HG03342 (cell line): Measurements from ENCODE around the gene OR2V1.
"Not testable (repeated sequence)": the region's sequence is repeated elsewhere in the genome, so short reads cannot be mapped to it uniquely, and the experiment has no call there.

ENCODE experiments used
- ATAC-seq: cut with Tn5 transposase; IDR thresholded peaks from one replicate; pipeline ENCODE4 v1.9.1; 2021; ENCODE audit warnings: mild to moderate bottlenecking, moderate library complexity; ENCODE audit not compliant: unreplicated experiment

Gene OR2V1

GRCh38 chr5:181131514-181131913 is 545 bp upstream of the OR2V1 start:
- ATAC-seq = no peak

DNA sequence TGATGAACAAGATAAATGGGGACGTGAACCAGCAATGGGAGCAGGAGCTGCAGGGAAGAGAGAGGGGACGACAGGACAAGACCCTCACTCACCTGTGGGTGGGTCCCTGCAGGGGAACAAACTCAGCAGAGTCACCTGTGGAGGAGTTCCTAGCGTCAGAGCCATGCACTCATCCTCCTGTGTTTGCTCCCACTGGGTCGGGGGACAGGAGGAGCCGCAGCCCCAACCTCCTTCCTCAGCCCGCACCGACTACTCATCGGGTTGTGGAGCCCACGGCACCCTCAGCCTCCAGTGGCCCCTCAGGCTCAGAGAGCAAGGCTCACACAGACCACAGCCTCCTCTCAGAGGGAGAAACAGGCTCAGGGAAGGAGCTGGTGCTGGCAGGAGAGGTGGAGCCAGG is 888 bp downstream of the OR2V1 start:
- ATAC-seq = not testable (repeated sequence)

DNA sequence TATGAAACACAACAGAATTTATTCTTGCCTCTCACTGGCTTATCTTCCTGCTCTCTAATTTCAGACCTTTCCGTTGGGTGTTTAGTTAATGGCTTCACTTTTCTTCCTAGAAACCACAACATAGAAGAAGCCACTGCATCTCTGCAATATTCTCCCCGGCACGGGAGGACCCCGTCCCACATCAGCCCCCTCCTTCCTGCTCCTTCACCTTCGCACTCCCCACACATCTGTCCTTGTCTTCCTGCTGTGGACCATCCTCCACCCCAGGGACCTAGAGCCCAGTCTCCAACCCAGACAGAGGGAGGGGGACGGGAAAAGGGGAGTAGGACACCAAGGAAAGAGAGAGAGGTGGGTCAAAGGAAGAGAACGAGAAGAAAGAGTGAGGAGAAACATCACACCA is 1.4 kb downstream of the OR2V1 start:
- ATAC-seq = no peak

DNA sequence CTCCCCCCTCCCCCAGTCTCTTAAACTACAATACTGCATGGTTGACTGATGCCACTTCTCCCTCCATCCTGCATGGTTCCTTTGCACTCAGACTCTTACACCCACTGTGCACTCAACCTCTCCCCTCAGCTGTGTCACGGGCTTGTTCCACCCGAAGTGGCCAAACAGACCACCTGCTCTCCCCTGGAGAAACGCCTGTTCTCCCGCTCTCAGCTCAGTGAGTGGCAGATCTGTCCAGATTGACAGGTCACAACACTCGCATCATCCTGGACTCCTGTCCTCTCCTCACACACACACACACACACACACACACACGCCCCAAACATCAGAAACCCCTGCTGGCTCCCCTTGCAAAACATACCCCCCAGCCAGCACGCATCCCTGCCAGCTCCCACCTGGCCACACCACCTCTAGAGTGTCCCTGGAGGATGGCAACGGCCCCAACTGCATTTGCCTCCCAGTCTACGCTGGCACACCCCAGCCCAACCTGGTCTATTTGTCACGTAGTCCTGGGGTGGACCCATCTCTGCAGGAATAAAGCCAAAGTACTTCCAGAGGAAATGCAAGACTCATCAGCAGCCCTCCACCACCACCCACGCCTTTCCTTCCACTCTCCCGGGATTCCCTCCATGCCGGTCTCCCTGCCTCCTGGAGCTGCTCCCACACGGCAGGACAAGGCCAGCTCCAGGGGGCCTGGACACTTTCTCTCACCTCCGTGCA is 2.9 kb downstream of the OR2V1 start:
- no peak for ATAC-seq

DNA sequence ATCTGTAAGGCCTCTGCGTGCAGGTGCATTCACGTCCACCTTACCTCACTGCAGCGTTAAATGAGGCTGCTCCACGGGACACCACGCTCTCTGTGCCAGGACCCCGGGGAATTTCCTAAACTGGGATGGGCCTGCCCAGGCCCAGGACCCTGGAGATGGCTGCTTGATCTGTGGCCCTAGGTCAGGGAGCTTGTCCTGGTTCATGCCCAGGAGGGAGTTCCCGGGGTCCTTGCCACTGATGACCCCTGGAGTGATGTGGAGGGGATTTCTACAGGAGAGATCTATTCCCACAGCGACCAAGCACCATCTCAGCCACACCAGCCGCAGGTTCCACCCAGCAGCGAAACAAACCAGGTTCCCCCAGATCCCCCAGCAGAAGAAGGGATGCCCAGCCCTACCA is 3.5 kb downstream of the OR2V1 start:
- ATAC-seq = no peak

- no peak for ATAC-seq
Measured at GRCh38 chr5:181126841-181127240, 4.1 kb downstream of the OR2V1 start.

DNA sequence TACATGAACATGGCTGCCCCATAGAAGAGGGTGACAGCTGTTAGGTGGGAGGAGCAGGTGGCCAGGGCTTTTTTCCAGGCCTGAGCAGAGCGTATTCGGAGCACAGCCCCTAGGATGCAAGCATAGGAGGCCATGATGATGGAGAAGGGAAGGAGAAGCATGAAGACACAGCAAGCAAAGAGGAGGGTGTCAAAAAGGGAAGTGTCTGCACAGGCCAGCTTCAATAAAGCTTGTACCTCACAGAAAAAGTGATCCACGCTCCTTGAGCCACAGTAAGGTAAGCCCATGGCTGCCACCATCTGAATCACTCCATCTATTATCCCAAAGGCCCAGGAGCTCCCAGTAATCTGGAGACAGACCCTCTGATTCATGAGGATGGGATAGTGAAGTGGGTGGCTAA is 6.4 kb downstream of the OR2V1 start:
- no peak for ATAC-seq

- no peak for ATAC-seq
Measured at GRCh38 chr5:181121675-181122561, 9.1 kb downstream of the OR2V1 start.

GRCh38 chr5:181120761-181121160 is 10.2 kb downstream of the OR2V1 start:
- no peak for ATAC-seq

GRCh38 chr5:181120306-181120705 is 10.7 kb downstream of the OR2V1 start:
- no peak for ATAC-seq

DNA sequence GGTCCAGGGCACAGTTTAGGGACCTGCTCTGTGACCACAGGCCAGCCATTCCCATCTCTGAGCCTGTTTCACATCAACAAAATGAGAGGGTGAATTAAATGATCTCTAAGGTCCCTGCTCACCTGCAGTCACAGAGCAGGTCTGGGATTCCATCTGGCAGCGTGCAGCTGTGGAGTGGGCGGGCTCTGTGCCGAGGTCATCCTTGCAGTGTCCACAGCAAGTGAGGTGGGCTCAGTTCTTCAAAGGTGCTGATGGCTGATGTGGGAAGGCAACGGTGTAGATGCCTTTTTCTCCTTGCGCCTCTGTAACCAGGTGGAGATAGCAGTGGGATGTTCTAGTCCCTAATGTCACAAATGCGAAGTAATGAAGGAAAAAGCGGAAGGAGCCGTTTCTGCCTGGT is 11.9 kb downstream of the OR2V1 start:
- ATAC-seq = no peak

- no peak for ATAC-seq
Measured at GRCh38 chr5:181118369-181118768, 12.6 kb downstream of the OR2V1 start.

DNA sequence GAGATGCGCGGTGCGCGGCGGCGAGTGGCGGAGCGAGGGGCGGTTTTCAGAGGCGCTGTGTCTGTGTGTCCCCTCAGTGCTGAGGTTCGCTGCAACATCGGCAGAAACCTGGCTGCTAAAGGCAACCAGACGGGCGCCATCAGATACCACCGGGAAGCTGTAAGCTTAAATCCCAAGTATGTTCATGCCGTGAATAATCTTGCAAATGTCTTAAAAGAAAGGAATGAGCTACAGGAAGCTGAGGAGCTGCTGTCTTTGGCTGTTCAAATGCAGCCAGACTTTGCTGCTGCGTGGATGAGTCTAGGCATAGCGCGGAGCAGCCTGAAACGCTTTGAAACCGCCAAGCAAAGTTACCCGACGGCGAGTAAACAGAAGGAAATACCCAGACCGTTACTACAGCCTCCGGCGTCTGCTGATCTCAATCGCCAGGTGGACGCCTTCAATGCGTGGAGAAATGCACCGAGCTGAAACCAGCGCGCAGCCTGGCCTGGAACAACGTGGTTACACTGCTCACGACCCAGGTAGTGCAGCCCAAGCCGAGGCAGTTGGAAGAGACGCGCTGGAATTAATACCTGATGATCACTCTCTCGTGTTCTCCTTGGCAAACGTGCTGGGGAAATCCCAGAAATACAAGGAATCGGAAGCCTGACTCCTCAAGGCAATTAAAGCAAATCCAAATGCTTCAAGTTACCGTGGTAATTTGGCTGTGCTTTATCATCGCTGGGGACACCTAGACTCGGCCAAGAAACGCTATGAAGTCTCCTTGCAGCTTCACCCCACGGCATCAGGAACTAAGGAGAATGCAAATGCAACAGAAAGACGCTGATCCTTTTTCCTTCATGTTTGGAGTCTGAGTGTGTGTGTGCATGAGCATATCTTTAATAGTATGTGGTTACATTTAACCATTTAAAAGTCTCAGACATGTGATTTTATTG is 15.9 kb downstream of the OR2V1 start:
- no peak for ATAC-seq

GRCh38 chr5:181114284-181114843 is 16.6 kb downstream of the OR2V1 start:
- ATAC-seq = no peak

DNA sequence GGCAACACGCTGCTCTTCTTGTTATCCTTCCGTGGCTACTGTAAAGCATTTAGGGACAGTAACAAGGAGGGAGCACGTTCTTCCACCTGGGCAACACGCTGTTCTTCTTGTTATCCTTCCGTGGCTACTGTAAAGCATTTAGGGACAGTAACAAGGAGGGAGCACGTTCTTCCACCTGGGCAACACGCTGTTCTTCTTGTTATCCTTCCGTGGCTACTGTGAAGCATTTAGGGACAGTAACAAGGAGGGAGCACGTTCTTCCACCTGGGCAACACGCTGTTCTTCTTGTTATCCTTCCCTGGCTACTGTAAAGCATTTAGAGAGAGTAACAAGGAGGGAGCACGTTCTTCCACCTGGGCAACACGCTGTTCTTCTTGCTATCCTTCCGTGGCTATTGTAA is 17.4 kb downstream of the OR2V1 start:
- not testable (repeated sequence) for ATAC-seq

DNA sequence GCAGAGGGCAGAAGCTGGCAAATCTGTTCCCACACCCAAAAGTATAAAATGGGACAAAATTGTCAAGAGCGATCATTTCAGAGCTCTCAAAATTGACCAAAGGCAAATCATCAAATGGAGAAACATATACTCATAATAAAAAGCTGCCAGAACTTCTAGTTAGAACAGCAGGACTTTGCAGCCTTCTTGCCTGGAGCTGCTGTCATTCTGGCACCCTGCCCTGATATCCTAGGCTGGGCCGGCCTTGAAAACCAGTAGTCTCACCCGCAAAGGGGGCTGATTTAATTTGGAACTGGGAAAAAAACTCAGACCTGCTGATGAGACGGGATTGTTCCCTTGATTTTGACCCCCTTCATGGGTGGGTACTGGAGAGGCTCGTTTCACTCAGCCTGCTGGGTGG is 18.5 kb downstream of the OR2V1 start:
- no peak for ATAC-seq

- ATAC-seq = no peak
Measured at GRCh38 chr5:181111010-181111409, 20.0 kb downstream of the OR2V1 start.

DNA sequence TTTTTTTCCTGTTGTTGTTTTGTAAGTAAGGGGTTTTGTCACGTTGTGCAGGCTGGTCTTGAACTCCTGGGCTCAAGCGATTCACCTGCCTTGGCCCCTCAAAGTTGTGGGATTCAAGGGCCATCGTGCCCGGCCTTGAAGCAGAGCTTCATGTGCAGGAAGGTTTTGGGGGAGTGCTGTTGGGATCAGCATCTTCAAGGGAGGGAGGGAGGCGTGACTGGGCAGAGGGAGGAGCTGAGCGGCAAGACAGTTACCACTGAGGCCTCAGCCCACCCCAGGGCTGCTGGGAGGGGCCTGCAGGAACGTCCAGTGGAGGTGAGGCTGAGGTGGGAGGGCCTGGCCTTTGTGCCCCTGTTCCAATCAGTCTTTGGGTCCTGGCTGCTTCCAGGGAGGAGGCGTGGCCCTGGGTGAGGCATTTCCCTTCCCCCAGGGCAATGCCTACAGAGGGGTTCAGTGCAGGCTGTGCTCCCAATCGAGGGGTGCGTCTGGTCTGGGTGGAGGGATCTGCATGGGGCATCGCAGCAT is 21.4 kb downstream of the OR2V1 start:
- ATAC-seq = no peak

GRCh38 chr5:181108578-181109165 is 22.3 kb downstream of the OR2V1 start:
- ATAC-seq = no peak

GRCh38 chr5:181107699-181108098 is 23.3 kb downstream of the OR2V1 start:
- ATAC-seq = no peak
